Glomerular visceral epithelial cell (primary cell): ENCODE results near the gene HABP2.
A peak's percentile ranks its signal among the peaks of the same experiment; 100 is the strongest.

ENCODE experiments used
- DNase-seq: peaks from one replicate; pipeline ENCODE4 v3.0.0-alpha.2; 2016; ENCODE audit errors: extremely low spot score

HABP2 gene

GRCh38 chr10:113604572-113604971 lies 51.7 kb downstream of the HABP2 start:
- no peak for DNase-seq

- no peak for DNase-seq
These were observed 52.6 kb downstream of the HABP2 start for GRCh38 chr10:113605268-113605978.

- DNase-seq, result peak; percentile 5
These were observed 56.9 kb downstream of the HABP2 start for GRCh38 chr10:113609704-113610108.

- DNase-seq, result no peak
These were observed 58.1 kb downstream of the HABP2 start for GRCh38 chr10:113610631-113611601.

GRCh38 chr10:113612154-113612553 lies 59.3 kb downstream of the HABP2 start:
- no peak for DNase-seq

- no peak for DNase-seq
These were observed 60.6 kb downstream of the HABP2 start for GRCh38 chr10:113613427-113613826.

- no peak for DNase-seq
These were observed 61.3 kb downstream of the HABP2 start for GRCh38 chr10:113613977-113614690.

GRCh38 chr10:113616244-113617074 lies 63.6 kb downstream of the HABP2 start:
- no peak for DNase-seq

GRCh38 chr10:113617086-113617485 lies 64.2 kb downstream of the HABP2 start:
- no peak for DNase-seq

- DNase-seq, result no peak
These were observed 65.5 kb downstream of the HABP2 start for GRCh38 chr10:113618338-113618737.

- no peak for DNase-seq
These were observed 66.5 kb downstream of the HABP2 start for GRCh38 chr10:113619401-113619800.

- DNase-seq, result no peak
These were observed 67.7 kb downstream of the HABP2 start for GRCh38 chr10:113620511-113620910.

GRCh38 chr10:113620936-113621335 lies 68.1 kb downstream of the HABP2 start:
- no peak for DNase-seq

GRCh38 chr10:113621799-113622198 lies 68.9 kb downstream of the HABP2 start:
- DNase-seq, result no peak

GRCh38 chr10:113622831-113623230 lies 70.0 kb downstream of the HABP2 start:
- no peak for DNase-seq

- DNase-seq, result no peak
These were observed 72.8 kb downstream of the HABP2 start for GRCh38 chr10:113625461-113626186.

- DNase-seq, result no peak
These were observed 74.0 kb downstream of the HABP2 start for GRCh38 chr10:113626809-113627355.

- no peak for DNase-seq
These were observed 75.0 kb downstream of the HABP2 start for GRCh38 chr10:113627836-113628235.

- no peak for DNase-seq
These were observed 75.8 kb downstream of the HABP2 start for GRCh38 chr10:113628607-113629153.

- DNase-seq, result no peak
These were observed 78.2 kb downstream of the HABP2 start for GRCh38 chr10:113630929-113631533.
